Mammary epithelial cell (primary cell): ENCODE data around the gene SBNO2.

Source experiments
- EZH2 ChIP-seq: IDR thresholded peaks from 2 replicates; pipeline ENCODE4 v1.6.1; 2012; ENCODE audit warnings: low read length, inconsistent platforms, borderline replicate concordance
- TF ChIP-seq, protein P1 (sequence below), 2 donors: IDR thresholded peaks in 1 of 2; conservative IDR thresholded peaks in 1 of 2; 2 replicates each; pipeline ENCODE4 v1.5.1; 2011 to 2012; ENCODE audit warnings: inconsistent platforms in 2 of 2, low read length in 2 of 2, mild to moderate bottlenecking in 2 of 2, control low read depth in 1 of 2, low read depth in 1 of 2; ENCODE audit not compliant: insufficient read depth in 1 of 2; ENCODE audit errors: extremely low read depth in 1 of 2

DNA sequence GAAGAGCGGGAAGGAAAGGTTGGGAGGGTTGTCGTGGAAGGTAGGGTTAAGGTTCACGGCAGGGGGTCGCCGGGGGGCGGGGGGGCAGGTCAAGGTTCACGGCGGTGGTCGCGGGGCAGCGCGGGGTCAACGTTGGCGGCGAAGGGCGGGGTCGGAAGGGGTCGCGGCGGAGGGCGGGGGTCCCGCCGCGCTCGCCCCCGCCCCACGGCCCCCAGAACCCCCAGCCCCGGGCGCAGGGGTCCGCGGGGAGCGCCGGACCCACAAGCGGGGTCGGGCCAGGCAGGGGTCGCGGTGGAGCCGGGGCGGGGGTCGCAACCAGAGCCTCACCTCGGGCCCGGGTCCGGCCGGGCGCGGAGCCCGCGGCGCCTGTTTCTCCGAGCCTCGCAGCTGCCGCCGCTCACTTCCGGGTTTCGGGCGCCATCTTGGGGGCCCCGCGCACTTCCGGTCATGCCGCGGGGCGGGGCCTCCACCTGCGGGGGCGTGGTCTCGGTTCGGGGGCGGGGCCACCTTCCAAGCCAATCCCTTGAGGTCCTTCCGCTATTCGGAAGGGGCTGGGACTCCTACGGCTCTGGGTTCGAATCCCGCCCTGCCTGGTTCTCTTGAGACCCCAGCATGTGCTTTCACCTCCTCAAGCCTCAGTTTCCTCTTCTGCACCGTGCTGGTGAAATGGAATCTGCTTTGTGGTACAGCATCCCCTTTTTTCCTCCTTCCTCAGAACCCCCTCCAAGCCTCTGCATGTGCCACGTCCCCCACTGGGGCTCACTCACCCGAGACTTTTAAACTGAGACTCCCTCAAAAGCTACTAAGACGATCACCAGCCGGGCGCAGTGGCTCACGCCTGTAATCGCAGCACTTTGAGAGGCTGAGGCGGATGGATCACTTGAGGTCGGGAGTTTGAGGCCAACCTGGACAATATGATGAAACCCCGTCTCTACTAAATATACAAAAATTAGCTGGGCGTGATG is at the start of gene SBNO2:
- TF ChIP-seq, protein P1, sequence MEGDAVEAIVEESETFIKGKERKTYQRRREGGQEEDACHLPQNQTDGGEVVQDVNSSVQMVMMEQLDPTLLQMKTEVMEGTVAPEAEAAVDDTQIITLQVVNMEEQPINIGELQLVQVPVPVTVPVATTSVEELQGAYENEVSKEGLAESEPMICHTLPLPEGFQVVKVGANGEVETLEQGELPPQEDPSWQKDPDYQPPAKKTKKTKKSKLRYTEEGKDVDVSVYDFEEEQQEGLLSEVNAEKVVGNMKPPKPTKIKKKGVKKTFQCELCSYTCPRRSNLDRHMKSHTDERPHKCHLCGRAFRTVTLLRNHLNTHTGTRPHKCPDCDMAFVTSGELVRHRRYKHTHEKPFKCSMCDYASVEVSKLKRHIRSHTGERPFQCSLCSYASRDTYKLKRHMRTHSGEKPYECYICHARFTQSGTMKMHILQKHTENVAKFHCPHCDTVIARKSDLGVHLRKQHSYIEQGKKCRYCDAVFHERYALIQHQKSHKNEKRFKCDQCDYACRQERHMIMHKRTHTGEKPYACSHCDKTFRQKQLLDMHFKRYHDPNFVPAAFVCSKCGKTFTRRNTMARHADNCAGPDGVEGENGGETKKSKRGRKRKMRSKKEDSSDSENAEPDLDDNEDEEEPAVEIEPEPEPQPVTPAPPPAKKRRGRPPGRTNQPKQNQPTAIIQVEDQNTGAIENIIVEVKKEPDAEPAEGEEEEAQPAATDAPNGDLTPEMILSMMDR (conservative IDR thresholded peaks at IDR 0.05 in 1 of 2, IDR thresholded peaks at IDR 0.05 in 1 of 2; ENCODE audit: extremely low read depth in 1 of 2, insufficient read depth in 1 of 2, low read depth in 1 of 2, low read length in 2 of 2) = no peak
- no peak for TF ChIP-seq EZH2
